ENCODE measurements around the gene GJB4.

DNA sequence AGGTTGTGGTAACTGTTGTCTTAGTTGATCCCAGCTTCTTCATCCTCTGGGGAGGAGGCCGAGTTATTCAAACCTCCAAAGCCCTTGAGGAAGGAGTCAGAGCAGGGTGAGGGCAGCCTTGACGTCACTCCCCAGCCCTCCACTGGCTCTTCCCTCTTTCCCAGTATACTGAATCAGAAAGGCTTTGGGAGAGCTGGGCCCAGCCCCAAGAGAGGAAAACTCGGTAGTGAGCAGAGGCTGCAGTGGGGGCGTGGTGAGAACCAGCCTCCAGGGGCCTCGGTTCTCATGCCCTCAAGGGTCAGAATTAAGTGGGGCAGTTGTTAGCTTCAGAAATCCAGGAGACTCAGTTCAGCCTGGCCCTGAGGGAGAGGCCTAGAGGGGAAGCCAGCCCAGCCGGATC is 31.4 kb downstream of the GJB4 start:
- TF ChIP-seq CTCF (IDR thresholded peaks at IDR 0.05; ENCODE audit: low read depth, low read length, poor library complexity, severe bottlenecking) (no peak), EZH2phosphoT487 (IDR thresholded peaks at IDR 0.05; ENCODE audit: borderline replicate concordance, low read length) (no peak)
